Esophagus muscularis mucosa (tissue), 4 donors: ENCODE data around the gene MYO9B. TPM values are rescaled to one million over a fixed set of nuclear protein-coding genes. Genes with fewer than 3 reads are reported as not detected.

Experiments used
- DNase-seq: peaks from one replicate; pipeline ENCODE4 v3.0.0-alpha.2; 2017; ENCODE audit errors: extremely low spot score
- H3K27ac ChIP-seq, 4 donors: fragments of 200-600 bp; sonication (generic); replicated peaks in 1 of 4; 1 replicate in 3 of 4; 2 replicates in 1 of 4; pipeline ENCODE4 v1.5.1; 2016 to 2019; ENCODE audit warnings: mild to moderate bottlenecking in 1 of 4
- H3K27me3 ChIP-seq, 4 donors: fragments of 200-600 bp; sonication (generic); one replicate each; pipeline versions ENCODE4 v1.5.1 to v1.6.0; 2016 to 2019
- H3K36me3 ChIP-seq, 4 donors: fragments of 200-600 bp; sonication (generic); one replicate each; pipeline ENCODE4 v1.5.1; 2016 to 2019
- H3K4me1 ChIP-seq, 4 donors: fragments of 200-600 bp; sonication (generic); one replicate each; pipeline ENCODE4 v1.5.1; 2016 to 2019
- H3K4me3 ChIP-seq, 4 donors: fragments of 200-600 bp; sonication (generic); 1 replicate in 2 of 4; 2 replicates in 2 of 4; pipeline ENCODE4 v1.5.1; 2016 to 2019; ENCODE audit warnings: mild to moderate bottlenecking in 4 of 4, moderate library complexity in 1 of 4
- H3K9me3 ChIP-seq, 4 donors: fragments of 200-600 bp; sonication (generic); 1 replicate in 3 of 4; 2 replicates in 1 of 4; pipeline ENCODE4 v1.5.1; 2016 to 2019
- EP300 ChIP-seq: sonication (generic); formaldehyde crosslinking; IDR thresholded peaks from one replicate; pipeline ENCODE4 v1.6.1; 2017; ENCODE audit warnings: antibody characterized with exemption
- POLR2A ChIP-seq: fragments of 450-650 bp; IDR thresholded peaks from one replicate; pipeline ENCODE4 v1.6.1; 2017; ENCODE audit warnings: antibody characterized with exemption, moderate library complexity, mild to moderate bottlenecking, low read depth
- POLR2AphosphoS5 ChIP-seq, 2 donors: sonication (generic); formaldehyde crosslinking; IDR thresholded peaks; one replicate each; pipeline ENCODE4 v1.6.1; 2017; ENCODE audit warnings: antibody characterized with exemption in 2 of 2
- WGBS: methylation state at CpG from one replicate; pipeline ENCODE4 v1.1.5; 2018; 5-methylcytosine and 5-hydroxymethylcytosine counted together
- intact Hi-C: fragments of 100-400 bp; cut with DNase I; formaldehyde crosslinking; loops from one replicate; pipeline ENCODE4 v1.15.1; 2023
- total RNA-seq, 4 donors: library from RNA; depleted of rRNA; stranded (reverse); fragments of >200 nt; gene quantifications; one replicate each; pipeline versions ENCODE4 v1.1.0 to v1.2.1, GENCODE V29; 2016
- TF ChIP-seq, protein P1 (sequence below), 3 experiments: fragments of 200-600 bp in 2 of 3; fragments of 450-650 bp in 1 of 3; sonication (generic) in 2 of 3; IDR thresholded peaks; one replicate each; pipeline ENCODE4 v1.5.1; 2017 to 2019; ENCODE audit warnings: antibody characterized with exemption in 3 of 3, mild to moderate bottlenecking in 2 of 3, moderate library complexity in 1 of 3

The MYO9B gene
- total RNA-seq, 4 donors from 2014 or later: 52.6 to 73.3 (median 57.7) TPM

DNA sequence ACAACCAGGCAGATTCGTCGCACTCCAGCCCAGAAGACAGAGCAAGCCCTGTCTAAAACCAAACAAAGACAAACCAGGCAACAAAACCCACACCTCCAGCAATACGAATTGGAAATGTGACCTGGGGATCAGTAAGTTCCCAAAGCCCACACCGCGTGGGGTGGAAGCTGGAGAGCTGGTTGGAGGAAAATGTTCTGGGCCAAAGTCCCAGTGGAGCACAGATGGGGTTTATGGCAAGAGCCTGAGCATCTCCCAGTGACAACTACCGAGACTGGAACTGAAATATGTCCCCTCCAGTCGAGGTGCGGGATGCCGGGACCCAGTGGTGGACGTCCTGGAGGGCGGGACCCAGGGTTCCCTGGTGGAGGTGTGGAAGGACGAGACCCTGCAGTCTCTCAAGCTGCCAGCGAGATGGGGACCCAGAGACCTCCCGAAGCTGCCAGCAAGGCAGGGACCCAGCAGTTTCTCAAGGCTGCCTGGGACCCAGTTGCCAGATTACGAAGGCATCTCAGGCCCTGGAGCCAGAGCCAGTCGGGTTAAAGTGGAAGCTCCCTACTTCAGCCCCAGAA lies 26.6 kb upstream of the MYO9B start:
- no peaks in the 10 kb centered on the region for H3K9me3 ChIP-seq
- intact Hi-C loops: no loop called here
- H3K4me3 ChIP-seq: no peak overlapping the region
- H3K27me3 ChIP-seq: peaks cover 0 to 9% (median 0%) of the 10 kb centered on the region in 4 donors
- no peaks in the 10 kb centered on the region for H3K4me1 ChIP-seq
- no peak for DNase-seq
- WGBS: 93% methylated on average over 11 of the region's 16 CpGs
- TF ChIP-seq POLR2A (no peak), EP300 (no peak), POLR2AphosphoS5 (IDR thresholded peaks at IDR 0.05) (no peak)
- TF ChIP-seq, protein P1, sequence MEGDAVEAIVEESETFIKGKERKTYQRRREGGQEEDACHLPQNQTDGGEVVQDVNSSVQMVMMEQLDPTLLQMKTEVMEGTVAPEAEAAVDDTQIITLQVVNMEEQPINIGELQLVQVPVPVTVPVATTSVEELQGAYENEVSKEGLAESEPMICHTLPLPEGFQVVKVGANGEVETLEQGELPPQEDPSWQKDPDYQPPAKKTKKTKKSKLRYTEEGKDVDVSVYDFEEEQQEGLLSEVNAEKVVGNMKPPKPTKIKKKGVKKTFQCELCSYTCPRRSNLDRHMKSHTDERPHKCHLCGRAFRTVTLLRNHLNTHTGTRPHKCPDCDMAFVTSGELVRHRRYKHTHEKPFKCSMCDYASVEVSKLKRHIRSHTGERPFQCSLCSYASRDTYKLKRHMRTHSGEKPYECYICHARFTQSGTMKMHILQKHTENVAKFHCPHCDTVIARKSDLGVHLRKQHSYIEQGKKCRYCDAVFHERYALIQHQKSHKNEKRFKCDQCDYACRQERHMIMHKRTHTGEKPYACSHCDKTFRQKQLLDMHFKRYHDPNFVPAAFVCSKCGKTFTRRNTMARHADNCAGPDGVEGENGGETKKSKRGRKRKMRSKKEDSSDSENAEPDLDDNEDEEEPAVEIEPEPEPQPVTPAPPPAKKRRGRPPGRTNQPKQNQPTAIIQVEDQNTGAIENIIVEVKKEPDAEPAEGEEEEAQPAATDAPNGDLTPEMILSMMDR (IDR thresholded peaks at IDR 0.05): no peak
- H3K36me3 ChIP-seq: peaks cover 2 to 48% (median 40%) of the 10 kb centered on the region in 4 donors
- no peak overlapping the region for H3K27ac ChIP-seq

DNA sequence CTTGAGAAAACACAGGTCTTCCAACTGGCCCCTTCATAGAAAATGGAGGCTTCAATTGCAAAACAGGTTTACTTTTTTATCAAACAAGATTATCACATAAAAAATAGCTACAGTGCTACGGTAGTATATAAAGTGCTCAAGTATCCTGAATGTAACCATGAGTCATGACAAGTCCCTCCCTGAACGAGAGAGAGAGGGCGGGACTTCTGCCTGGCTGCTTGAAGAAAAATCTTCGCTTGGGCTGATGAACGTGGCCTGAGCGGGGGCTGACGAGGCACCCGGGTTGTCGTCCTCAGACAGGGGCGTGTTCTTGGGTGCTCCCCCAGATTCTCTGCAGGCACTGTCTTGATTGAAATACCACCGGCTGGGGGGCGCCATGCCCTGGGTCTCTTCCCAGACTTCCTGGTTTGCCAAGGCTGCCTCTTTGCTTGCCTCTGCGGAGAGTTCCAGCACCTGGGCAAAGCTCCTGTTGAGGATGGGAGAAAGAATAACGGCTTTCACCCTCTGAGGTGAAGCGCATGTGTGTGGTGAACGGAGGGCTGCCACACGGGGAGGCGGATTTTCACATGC lies 25.8 kb upstream of the MYO9B start:
- DNase-seq: no peak
- 83% methylated on average over 18 of the region's 18 CpGs for WGBS

DNA sequence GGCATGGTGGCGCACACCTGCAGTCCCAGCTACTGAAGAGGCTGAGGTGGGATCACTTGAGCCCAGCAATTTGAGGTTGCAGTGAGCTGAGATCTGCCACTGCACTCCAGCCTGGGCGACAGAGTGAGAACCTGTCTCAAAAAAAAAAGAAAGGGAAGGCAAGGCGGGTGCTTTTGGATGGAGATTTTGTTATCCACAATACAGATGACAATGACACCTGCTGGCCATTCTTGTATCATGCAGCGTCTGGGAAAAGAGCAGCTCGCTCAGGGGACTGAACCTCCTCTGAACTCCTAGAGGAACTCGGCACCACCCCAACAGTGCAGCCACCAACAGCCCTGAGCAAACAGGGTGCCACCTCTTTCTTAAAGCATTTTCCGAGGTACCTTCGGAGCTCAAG lies 23.1 kb upstream of the MYO9B start:
- 57% methylated on average over 8 of the region's 8 CpGs for WGBS
- H3K36me3 ChIP-seq: peaks cover 5 to 74% (median 59%) of the 10 kb centered on the region in 4 donors
- no peak for TF ChIP-seq EP300
- TF ChIP-seq, protein P1 (IDR thresholded peaks at IDR 0.05): peak; percentile 51 to 63 (median 55)
- no peak overlapping the region for H3K4me3 ChIP-seq
- H3K27ac ChIP-seq: no peak overlapping the region
- DNase-seq: no peak
- intact Hi-C loops: loop anchor here (2.0 kb wide), 1 partner anchor 282 kb away; no protein-coding TSS in a partner anchor
- no peaks in the 10 kb centered on the region for H3K9me3 ChIP-seq
- no peaks in the 10 kb centered on the region for H3K27me3 ChIP-seq
- no peaks in the 10 kb centered on the region for H3K4me1 ChIP-seq

More for the DNA sequence above, 25.8 kb upstream of the MYO9B start:
- H3K27ac ChIP-seq: no peak overlapping the region
- no peaks in the 10 kb centered on the region for H3K4me1 ChIP-seq
- no peak overlapping the region for H3K4me3 ChIP-seq
- TF ChIP-seq POLR2A (no peak), EP300 (no peak)
- peaks cover 0 to 3% (median 0%) of the 10 kb centered on the region in 4 donors for H3K27me3 ChIP-seq
- no peaks in the 10 kb centered on the region for H3K9me3 ChIP-seq
- peaks cover 5 to 57% (median 48%) of the 10 kb centered on the region in 4 donors for H3K36me3 ChIP-seq
- intact Hi-C loops: no loop called here

DNA sequence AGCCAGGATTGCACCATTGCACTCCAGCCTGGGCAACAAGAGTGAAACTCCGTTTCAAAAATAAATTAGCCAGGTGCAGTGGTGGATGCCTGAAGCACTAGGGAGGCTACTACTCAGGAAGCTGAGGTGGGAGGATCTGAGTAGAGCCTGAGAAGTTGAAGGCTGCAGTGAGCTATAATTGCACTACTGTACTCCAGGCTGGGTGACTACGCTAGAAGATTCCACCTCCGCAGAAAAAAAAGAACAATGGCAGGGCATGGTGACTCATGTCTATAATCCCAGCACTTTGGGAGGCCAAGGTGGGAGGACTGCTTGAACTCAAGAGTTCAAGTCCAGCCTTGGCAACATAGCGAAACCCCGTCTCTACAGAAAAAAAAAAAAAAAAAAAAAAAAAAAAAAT lies 20.8 kb upstream of the MYO9B start:
- Histone ChIP-seq H3K36me3 (peaks cover 24 to 85% (median 71%) of the 10 kb centered on the region in 4 donors), H3K4me1 (no peaks in the 10 kb centered on the region), H3K4me3 (no peak overlapping the region), H3K27ac (no peak overlapping the region), H3K9me3 (peaks cover 0 to 18% (median 11%) of the 10 kb centered on the region in 4 donors), H3K27me3 (no peaks in the 10 kb centered on the region)
- TF ChIP-seq POLR2A: no peak
- TF ChIP-seq, protein P1 (IDR thresholded peaks at IDR 0.05): no peak
- TF ChIP-seq POLR2AphosphoS5 (IDR thresholded peaks at IDR 0.05): no peak
- no peak for TF ChIP-seq EP300
- intact Hi-C loops: no loop called here
- WGBS: 95% methylated on average over 3 of the region's 5 CpGs
- DNase-seq: no peak

DNA sequence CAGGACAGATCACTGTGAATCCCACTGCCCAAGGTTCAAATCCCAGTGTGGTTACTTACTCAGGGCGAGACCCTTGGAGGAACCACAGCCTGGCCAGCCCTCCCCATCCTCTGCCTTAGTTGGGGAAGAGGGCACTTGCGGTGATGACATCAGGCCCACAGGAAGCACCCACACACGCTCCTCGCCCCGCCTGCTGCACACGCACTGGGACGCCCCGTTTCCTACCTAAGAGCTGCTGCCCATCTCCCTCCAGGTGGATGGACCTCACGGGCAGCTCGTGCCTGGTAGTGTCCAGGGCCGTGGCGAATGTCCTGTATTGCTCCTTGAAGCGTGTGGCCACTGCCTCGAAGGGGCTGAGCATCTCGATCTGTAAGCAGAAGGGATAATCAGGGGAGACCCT lies 19.9 kb upstream of the MYO9B start:
- no peaks in the 10 kb centered on the region for H3K27me3 ChIP-seq
- TF ChIP-seq, protein P1 (IDR thresholded peaks at IDR 0.05): no peak
- TF ChIP-seq POLR2A: no peak
- no peak for TF ChIP-seq POLR2AphosphoS5 (IDR thresholded peaks at IDR 0.05)
- no peak for TF ChIP-seq EP300
- H3K4me3 ChIP-seq: no peak overlapping the region
- DNase-seq: no peak
- no peak overlapping the region for H3K27ac ChIP-seq
- 92% methylated on average over 13 of the region's 15 CpGs for WGBS
- peaks cover 27 to 79% (median 65%) of the 10 kb centered on the region in 4 donors for H3K36me3 ChIP-seq
- intact Hi-C loops: no loop called here
- H3K4me1 ChIP-seq: no peaks in the 10 kb centered on the region
- H3K9me3 ChIP-seq: peaks cover 0 to 18% (median 11%) of the 10 kb centered on the region in 4 donors
